ENCODE data around the gene FAM193B.
"Not testable (repeated sequence)": the region's sequence is repeated elsewhere in the genome, so short reads cannot be mapped to it uniquely, and the experiment has no call there.

GRCh38 chr5:177534433-177534832, 19.9 kb downstream of the FAM193B start:
- not testable (repeated sequence) for TF ChIP-seq YY1 (IDR thresholded peaks at IDR 0.05); JUND (IDR thresholded peaks at IDR 0.05); CTCF (IDR thresholded peaks at IDR 0.05; ENCODE audit: low read depth, low read length, missing input control); SP1 (IDR thresholded peaks at IDR 0.05); TAF1 (conservative IDR thresholded peaks at IDR 0.05); ZBTB33 (IDR thresholded peaks at IDR 0.05); REST (IDR thresholded peaks at IDR 0.05); HNF4G (IDR thresholded peaks at IDR 0.05); MAX (IDR thresholded peaks at IDR 0.05); ATF3 (IDR thresholded peaks at IDR 0.05); RAD21 (IDR thresholded peaks at IDR 0.05); EGR1 (IDR thresholded peaks at IDR 0.05; ENCODE audit: low read depth in 2 of 2); FOXA1 (IDR thresholded peaks at IDR 0.05)
- peak in 1 of 2 donors; percentile 64 for TF ChIP-seq HNF4A (conservative IDR thresholded peaks at IDR 0.05)
